ENCODE measurements around the gene PEDS1.
A peak's percentile ranks its signal among the peaks of the same experiment; 100 is the strongest.
"Not testable (repeated sequence)": the region's sequence is repeated elsewhere in the genome, so short reads cannot be mapped to it uniquely, and the experiment has no call there.

The PEDS1 gene

GRCh38 chr20:50170549-50171220 is 17.2 kb upstream of the PEDS1 start:
- no peaks in the 10 kb centered on the region for H3K36me3 Mint-ChIP-seq (ENCODE audit: low read depth)
- H3K4me1 Mint-ChIP-seq = peaks cover 31% of the 10 kb centered on the region
- peak overlapping the region; percentile 4 to 21 (median 14) for H3K27ac Mint-ChIP-seq
- H3K4me3 Mint-ChIP-seq = peak overlapping the region; percentile 26 to 51 (median 43)
- no peaks in the 10 kb centered on the region for H3K27me3 Mint-ChIP-seq (ENCODE audit: low read depth)
- TF ChIP-seq, protein P1, sequence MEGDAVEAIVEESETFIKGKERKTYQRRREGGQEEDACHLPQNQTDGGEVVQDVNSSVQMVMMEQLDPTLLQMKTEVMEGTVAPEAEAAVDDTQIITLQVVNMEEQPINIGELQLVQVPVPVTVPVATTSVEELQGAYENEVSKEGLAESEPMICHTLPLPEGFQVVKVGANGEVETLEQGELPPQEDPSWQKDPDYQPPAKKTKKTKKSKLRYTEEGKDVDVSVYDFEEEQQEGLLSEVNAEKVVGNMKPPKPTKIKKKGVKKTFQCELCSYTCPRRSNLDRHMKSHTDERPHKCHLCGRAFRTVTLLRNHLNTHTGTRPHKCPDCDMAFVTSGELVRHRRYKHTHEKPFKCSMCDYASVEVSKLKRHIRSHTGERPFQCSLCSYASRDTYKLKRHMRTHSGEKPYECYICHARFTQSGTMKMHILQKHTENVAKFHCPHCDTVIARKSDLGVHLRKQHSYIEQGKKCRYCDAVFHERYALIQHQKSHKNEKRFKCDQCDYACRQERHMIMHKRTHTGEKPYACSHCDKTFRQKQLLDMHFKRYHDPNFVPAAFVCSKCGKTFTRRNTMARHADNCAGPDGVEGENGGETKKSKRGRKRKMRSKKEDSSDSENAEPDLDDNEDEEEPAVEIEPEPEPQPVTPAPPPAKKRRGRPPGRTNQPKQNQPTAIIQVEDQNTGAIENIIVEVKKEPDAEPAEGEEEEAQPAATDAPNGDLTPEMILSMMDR (IDR thresholded peaks at IDR 0.05; ENCODE audit: unreplicated experiment in 3 of 3) = no peak
- H3K9me3 Mint-ChIP-seq = peaks cover 3% of the 10 kb centered on the region

- TF ChIP-seq, protein P1 (IDR thresholded peaks at IDR 0.05; ENCODE audit: unreplicated experiment in 3 of 3) = peak; percentile 81 to 86 (median 83)
- Mint-ChIP-seq H3K9me3 (peaks cover 3% of the 10 kb centered on the region), H3K27me3 (ENCODE audit: low read depth) (no peaks in the 10 kb centered on the region), H3K36me3 (ENCODE audit: low read depth) (no peaks in the 10 kb centered on the region), H3K4me3 (peak overlapping the region; percentile 31 to 47 (median 41)), H3K27ac (peak overlapping the region; percentile 3 to 42 (median 15)), H3K4me1 (peaks cover 35% of the 10 kb centered on the region)
Observed at GRCh38 chr20:50169329-50169823, 15.9 kb upstream of the PEDS1 start.

GRCh38 chr20:50165684-50166554 is 12.4 kb upstream of the PEDS1 start:
- H3K4me1 Mint-ChIP-seq = peaks cover 30% of the 10 kb centered on the region
- peak overlapping the region; percentile 86 to 98 (median 90) for H3K27ac Mint-ChIP-seq
- peaks cover 3% of the 10 kb centered on the region for H3K9me3 Mint-ChIP-seq
- peaks cover 3% of the 10 kb centered on the region for H3K27me3 Mint-ChIP-seq (ENCODE audit: low read depth)
- peak overlapping the region; percentile 54 to 75 (median 69) for H3K4me3 Mint-ChIP-seq
- TF ChIP-seq, protein P1 (IDR thresholded peaks at IDR 0.05; ENCODE audit: unreplicated experiment in 3 of 3) = no peak
- H3K36me3 Mint-ChIP-seq (ENCODE audit: low read depth) = no peaks in the 10 kb centered on the region

DNA sequence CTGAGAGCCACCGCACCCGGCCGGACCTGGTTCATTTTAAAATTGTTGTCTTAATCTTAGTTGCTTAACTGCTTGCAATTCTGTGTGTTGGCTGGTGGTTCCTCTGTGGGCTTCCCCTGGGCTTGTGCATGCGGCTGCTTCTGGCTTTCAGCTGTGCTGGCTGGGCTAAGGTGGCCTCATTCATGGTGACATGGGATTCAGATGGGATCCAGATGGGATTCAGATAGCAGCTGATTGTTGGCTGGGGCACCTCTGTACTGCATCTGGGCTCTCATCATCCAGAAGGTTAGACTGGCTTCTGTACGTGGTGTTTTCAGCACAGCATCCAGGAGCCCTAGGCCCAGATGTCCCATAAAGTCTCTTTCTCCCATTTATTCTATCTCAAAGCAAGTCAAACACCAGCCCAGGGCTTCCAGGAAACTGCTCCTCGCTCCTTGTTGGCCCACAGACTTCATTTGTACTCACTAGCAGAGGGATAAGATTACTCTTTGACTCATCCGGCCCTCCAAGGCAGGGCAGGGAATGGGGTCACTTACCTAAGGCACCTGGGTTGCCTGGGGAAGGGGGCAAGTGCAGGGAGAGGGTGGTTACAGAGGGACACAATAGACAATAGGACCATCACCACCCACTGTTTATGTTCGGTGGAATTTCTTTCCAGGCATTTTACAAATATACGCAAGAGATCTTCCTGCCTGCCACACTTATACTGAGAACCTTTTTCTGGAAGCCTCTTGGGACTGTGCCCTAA is 10.2 kb upstream of the PEDS1 start:
- Mint-ChIP-seq H3K9me3 (no peaks in the 10 kb centered on the region), H3K4me3 (peak overlapping the region in 1 of 3 experiments; percentile 10), H3K27ac (peak overlapping the region; percentile 64 to 70 (median 70)), H3K36me3 (ENCODE audit: low read depth) (no peaks in the 10 kb centered on the region), H3K27me3 (ENCODE audit: low read depth) (peaks cover 3% of the 10 kb centered on the region), H3K4me1 (peaks cover 20% of the 10 kb centered on the region)
- TF ChIP-seq, protein P1 (IDR thresholded peaks at IDR 0.05; ENCODE audit: unreplicated experiment in 3 of 3) = no peak

DNA sequence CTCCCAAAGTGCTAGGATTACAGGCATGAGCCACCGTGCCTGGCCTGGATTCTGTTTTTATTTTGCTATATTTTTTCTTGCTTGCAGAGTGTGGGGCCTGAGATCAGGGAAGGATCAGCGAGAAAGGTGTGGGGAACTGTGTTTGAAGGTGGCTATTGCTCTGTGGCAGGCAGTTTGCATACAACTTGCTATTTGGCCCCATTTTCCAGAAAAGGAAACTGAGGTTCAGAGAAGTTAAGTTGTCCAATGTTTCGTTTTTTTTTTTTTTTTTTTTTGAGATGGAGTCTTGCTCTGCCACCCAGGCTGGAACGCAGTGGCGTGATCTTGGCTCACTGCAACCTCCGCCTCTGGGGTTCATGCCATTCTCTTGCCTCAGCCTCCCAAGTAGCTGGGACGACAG is 8.0 kb upstream of the PEDS1 start:
- not testable (repeated sequence) for H3K4me3 Mint-ChIP-seq; H3K9me3 Mint-ChIP-seq; H3K36me3 Mint-ChIP-seq (ENCODE audit: low read depth); H3K27me3 Mint-ChIP-seq (ENCODE audit: low read depth); H3K27ac Mint-ChIP-seq
- H3K4me1 Mint-ChIP-seq = peaks cover 20% of the 10 kb centered on the region

DNA sequence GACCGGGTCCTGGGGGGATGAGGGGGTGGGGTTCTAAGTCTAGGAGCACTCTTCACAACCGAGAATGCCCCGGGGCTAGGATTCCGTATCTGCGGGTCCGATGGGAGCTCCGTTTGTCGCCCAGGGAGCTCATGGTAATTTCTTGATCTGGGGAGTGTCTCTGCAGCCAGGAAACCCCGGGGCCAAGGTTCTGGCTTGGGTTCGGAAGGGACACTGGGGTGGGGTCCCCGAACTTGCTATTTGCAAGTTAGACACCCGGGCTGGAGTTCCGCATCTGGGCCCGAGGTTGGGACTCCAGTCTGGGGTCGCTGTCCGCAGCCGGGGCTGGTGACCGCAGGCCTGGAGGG is 397 bp downstream of the PEDS1 start:
- peaks cover 53% of the 10 kb centered on the region for H3K4me1 Mint-ChIP-seq
- peak overlapping the region; percentile 86 to 88 (median 87) for H3K4me3 Mint-ChIP-seq
- peak overlapping the region; percentile 8 to 68 (median 55) for H3K27ac Mint-ChIP-seq
- TF ChIP-seq, protein P1 (IDR thresholded peaks at IDR 0.05; ENCODE audit: unreplicated experiment in 3 of 3) = no peak
- peaks cover 7% of the 10 kb centered on the region for H3K36me3 Mint-ChIP-seq (ENCODE audit: low read depth)
- H3K9me3 Mint-ChIP-seq = no peaks in the 10 kb centered on the region
- H3K27me3 Mint-ChIP-seq (ENCODE audit: low read depth) = peaks cover 4% of the 10 kb centered on the region

Data from nephron (organoid).